ENCODE measurements around the gene ARHGAP40.

GRCh38 chr20:38651562-38651961, 50.0 kb downstream of the ARHGAP40 start:
- TF ChIP-seq ZBTB20 (tag by site-specific recombination; IDR thresholded peaks at IDR 0.05): no peak
- no peak for TF ChIP-seq ZNF792 (tag by site-specific recombination; IDR thresholded peaks at IDR 0.05)
- no peak for TF ChIP-seq CTCF (tag by site-specific recombination; IDR thresholded peaks at IDR 0.05)
- TF ChIP-seq ZNF707 (tag by site-specific recombination; IDR thresholded peaks at IDR 0.05): no peak
- TF ChIP-seq BCL11A (tag by site-specific recombination; IDR thresholded peaks at IDR 0.05; ENCODE audit: low read depth): no peak
- TF ChIP-seq ZNF513 (tag by site-specific recombination; IDR thresholded peaks at IDR 0.05): peak; percentile 90
- no peak for TF ChIP-seq GLI4 (tag by site-specific recombination; IDR thresholded peaks at IDR 0.05)
- TF ChIP-seq ZNF670 (tag by site-specific recombination; IDR thresholded peaks at IDR 0.05; ENCODE audit: low read depth): no peak
- TF ChIP-seq ZNF132 (tag by site-specific recombination; IDR thresholded peaks at IDR 0.05; ENCODE audit: borderline replicate concordance): no peak
- TF ChIP-seq ZNF174 (tag by site-specific recombination; IDR thresholded peaks at IDR 0.05): no peak
- TF ChIP-seq KLF16 (tag by site-specific recombination; IDR thresholded peaks at IDR 0.05): no peak
